ENCODE data around the gene IL17RD. TPM values are rescaled to one million over a fixed set of nuclear protein-coding genes. Genes with fewer than 3 reads are reported as not detected.

The IL17RD gene
- polyA plus RNA-seq, 1 of the 3 experiments (the other 2 are of a cell fraction), result 2.4 TPM

- ChIA-PET CTCF (interaction anchor here (0.8 to 1.1 kb wide), 2 partner anchors 30 to 59 kb away, joined by 3 to 5 read pairs; no protein-coding TSS in a partner anchor), POLR2A (no interaction called here)
- Histone ChIP-seq H3K36me3 (replicated peaks in 1 of 2; ENCODE audit: control insufficient read depth in 1 of 2, insufficient read depth in 2 of 2, low read length in 1 of 2) (no peaks in the 10 kb centered on the region), H3K27me3 (ENCODE audit: insufficient read depth) (no peaks in the 10 kb centered on the region), H3K79me2 (ENCODE audit: insufficient read depth) (no peaks in the 10 kb centered on the region), H3K9me2 (no peaks in the 10 kb centered on the region), H3K4me1 (ENCODE audit: control insufficient read depth in 1 of 2, insufficient read depth in 2 of 2, low read depth in 1 of 2, low read length in 1 of 2) (peaks cover 0 to 2% of the 10 kb centered on the region in 2 experiments; a peak in 1 of 4 replicates), H2AFZ (ENCODE audit: low read depth) (no peak overlapping the region), H3K27ac (ENCODE audit: low read depth in 2 of 2, low read length in 1 of 2) (no peak overlapping the region), H3K4me2 (no peak overlapping the region), H3K9ac (no peak overlapping the region), H3K4me3 (ENCODE audit: low read depth in 2 of 2, low read length in 1 of 2) (no peak overlapping the region), H3F3A (replicated peaks; ENCODE audit: insufficient read depth) (no peaks in the 10 kb centered on the region), H3K9me3 (no peaks in the 10 kb centered on the region), H4K20me1 (ENCODE audit: insufficient read depth) (no peaks in the 10 kb centered on the region)
- 88% methylated on average over 8 of the region's 8 CpGs for WGBS (ENCODE audit: low lambda C conversion rate)
- TF ChIP-seq TCF12 (IDR thresholded peaks at IDR 0.05) (no peak), JUND (IDR thresholded peaks at IDR 0.05) (no peak), CHD2 (IDR thresholded peaks at IDR 0.05; ENCODE audit: low read length, partially characterized antibody) (no peak), ZBTB33 (IDR thresholded peaks at IDR 0.05; ENCODE audit: borderline replicate concordance, low read depth) (no peak), YY1 (IDR thresholded peaks at IDR 0.05; ENCODE audit: low read depth) (no peak), USF1 (IDR thresholded peaks at IDR 0.05; ENCODE audit: borderline replicate concordance, low read depth) (peak; percentile 40; the same call in 1 of the 2 replicates)
- DNase-seq, result no peak
Observed at GRCh38 chr3:57048052-57048671, 117.0 kb downstream of the IL17RD start.

GRCh38 chr3:57046101-57046765 is 118.9 kb downstream of the IL17RD start:
- Histone ChIP-seq H3F3A (replicated peaks; ENCODE audit: insufficient read depth) (no peaks in the 10 kb centered on the region), H3K27ac (ENCODE audit: low read depth in 2 of 2, low read length in 1 of 2) (no peak overlapping the region), H3K36me3 (replicated peaks in 1 of 2; ENCODE audit: control insufficient read depth in 1 of 2, insufficient read depth in 2 of 2, low read length in 1 of 2) (no peaks in the 10 kb centered on the region), H3K9ac (no peak overlapping the region), H3K4me1 (ENCODE audit: control insufficient read depth in 1 of 2, insufficient read depth in 2 of 2, low read depth in 1 of 2, low read length in 1 of 2) (peaks cover 0 to 7% of the 10 kb centered on the region in 2 experiments; a peak in 1 of 4 replicates), H3K9me2 (no peaks in the 10 kb centered on the region), H2AFZ (ENCODE audit: low read depth) (no peak overlapping the region), H3K27me3 (ENCODE audit: insufficient read depth) (no peaks in the 10 kb centered on the region), H3K79me2 (ENCODE audit: insufficient read depth) (no peaks in the 10 kb centered on the region), H3K9me3 (no peaks in the 10 kb centered on the region), H3K4me2 (no peak overlapping the region), H3K4me3 (ENCODE audit: low read depth in 2 of 2, low read length in 1 of 2) (no peak overlapping the region), H4K20me1 (ENCODE audit: insufficient read depth) (no peaks in the 10 kb centered on the region)
- WGBS (ENCODE audit: low lambda C conversion rate), result 74% methylated on average over 7 of the region's 7 CpGs
- TF ChIP-seq GATA2 (CRISPR knock-in tag; IDR thresholded peaks at IDR 0.05), result no peak
- TF ChIP-seq MEF2A (IDR thresholded peaks at IDR 0.05; ENCODE audit: borderline replicate concordance, low read depth), result no peak
- no peak for TF ChIP-seq GABPA (IDR thresholded peaks at IDR 0.05; ENCODE audit: low read depth)
- TF ChIP-seq PBX3 (IDR thresholded peaks at IDR 0.05), result no peak
- TF ChIP-seq TAF1 (IDR thresholded peaks at IDR 0.05; ENCODE audit: borderline replicate concordance, low read depth, low read length), result no peak
- no peak for TF ChIP-seq FOSL2 (IDR thresholded peaks at IDR 0.05; ENCODE audit: borderline replicate concordance, low read depth)
- TF ChIP-seq RXRA (IDR thresholded peaks at IDR 0.05; ENCODE audit: borderline replicate concordance, low read depth), result no peak
- TF ChIP-seq REST (IDR thresholded peaks at IDR 0.05; ENCODE audit: low read depth, low read length), result no peak
- POLR2A ChIA-PET, result no interaction called here
- CTCF ChIA-PET, result interaction anchor here (0.9 to 1.5 kb wide), 4 partner anchors 8 to 344 kb away, joined by 3 to 5 read pairs (median 4); no protein-coding TSS in a partner anchor
- DNase-seq, result no peak

Measured in SK-N-SH (cell line).